Activated gamma-delta T cell treated with Interleukin-2 at 50 U/mL for 16 hours (primary cell): ENCODE data around the gene WDR45.

ENCODE experiments used
- DNase-seq: peaks from one replicate; pipeline ENCODE4 v3.0.0-alpha.2; 2020

WDR45 gene

GRCh38 chrX:49073601-49074575, 5.8 kb downstream of the WDR45 start, which contains the start of gene PRAF2:
Gene PRAF2 (minus strand): TSS chrX:49074002. CDS start chrX:49073987, 15 bp downstream.
- DNase-seq, result peak; percentile 87

DNA sequence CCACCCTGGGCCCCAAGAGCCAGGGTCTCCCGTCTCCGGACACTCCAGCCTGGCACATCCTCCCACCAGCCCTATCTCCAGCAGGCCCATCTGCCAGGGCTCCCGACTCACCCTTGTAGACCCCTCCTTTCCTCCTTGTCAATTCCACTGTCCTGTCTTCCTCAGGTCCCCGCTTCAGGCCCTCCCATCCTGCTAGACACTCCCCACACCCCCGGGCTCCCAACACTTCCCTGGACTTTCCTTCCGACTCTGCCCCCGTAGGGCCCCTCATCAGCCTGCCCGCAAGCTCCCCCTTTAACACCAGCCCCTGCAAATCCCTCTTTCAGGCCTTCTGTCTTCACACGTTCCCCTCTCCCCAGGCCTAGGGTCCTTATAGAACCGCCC, 7.0 kb downstream of the WDR45 start:
- DNase-seq, result no peak

DNA sequence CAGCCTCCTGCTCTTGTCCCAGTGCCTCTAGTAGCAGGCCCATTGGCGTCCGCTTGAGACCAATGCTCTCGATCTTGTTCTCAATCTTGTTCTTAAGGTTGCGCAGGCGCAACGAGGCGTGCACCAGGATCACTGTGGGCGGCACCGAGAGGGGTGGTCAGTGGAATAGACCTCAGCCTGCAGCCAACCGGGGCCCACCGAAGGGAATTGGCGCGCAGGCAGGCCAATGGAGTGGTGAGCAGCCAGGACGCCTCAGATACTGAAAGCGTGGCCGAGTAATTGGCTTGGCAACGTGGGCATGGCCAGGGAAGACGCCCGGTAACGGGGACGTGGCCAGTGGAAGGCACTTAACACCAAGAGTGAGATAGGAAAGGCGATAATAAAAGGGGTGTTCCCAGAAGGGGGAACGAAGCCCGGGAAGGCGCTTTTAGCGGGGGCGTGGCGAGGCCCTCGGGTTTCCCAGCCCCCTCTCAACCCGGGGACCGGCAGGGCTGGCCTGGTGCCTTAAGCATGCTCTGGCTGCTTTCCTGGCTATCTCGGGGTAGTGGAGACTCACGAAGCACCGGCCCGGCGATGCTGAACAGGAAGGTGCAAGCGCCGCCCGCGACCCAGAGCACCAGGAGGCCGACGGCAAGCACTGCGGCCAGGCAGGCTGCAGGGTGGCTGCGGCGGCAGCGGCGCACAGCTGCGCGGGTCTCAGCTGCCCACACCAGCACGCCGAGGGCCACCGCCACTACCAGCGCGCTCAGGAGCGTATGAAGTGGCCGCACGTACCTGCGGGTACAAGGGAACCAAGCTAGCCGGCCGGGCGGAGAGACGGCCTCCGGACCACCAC, 7.6 kb downstream of the WDR45 start:
- DNase-seq, result no peak

DNA sequence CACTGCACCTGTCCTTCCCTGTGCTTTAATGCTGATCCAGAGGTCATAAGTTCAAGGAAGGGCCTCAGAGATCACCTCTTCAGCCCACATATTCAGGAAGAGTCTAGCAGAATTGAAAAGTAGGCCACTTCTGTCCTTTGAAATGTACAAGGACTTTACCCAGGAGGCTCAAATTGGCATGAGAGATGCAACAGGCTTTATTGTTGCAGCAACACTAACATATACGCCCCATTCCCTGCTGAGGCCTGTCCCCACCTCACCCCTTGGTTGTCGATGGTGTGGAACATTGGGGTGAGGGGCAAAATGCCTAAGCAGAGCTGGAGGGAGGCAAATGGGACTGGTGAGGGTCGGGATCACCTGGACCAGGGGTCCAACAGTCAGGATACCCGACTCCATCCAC, 8.7 kb downstream of the WDR45 start:
- DNase-seq, result no peak

- DNase-seq, result no peak
Observed at GRCh38 chrX:49069038-49069437, 10.6 kb downstream of the WDR45 start.

DNA sequence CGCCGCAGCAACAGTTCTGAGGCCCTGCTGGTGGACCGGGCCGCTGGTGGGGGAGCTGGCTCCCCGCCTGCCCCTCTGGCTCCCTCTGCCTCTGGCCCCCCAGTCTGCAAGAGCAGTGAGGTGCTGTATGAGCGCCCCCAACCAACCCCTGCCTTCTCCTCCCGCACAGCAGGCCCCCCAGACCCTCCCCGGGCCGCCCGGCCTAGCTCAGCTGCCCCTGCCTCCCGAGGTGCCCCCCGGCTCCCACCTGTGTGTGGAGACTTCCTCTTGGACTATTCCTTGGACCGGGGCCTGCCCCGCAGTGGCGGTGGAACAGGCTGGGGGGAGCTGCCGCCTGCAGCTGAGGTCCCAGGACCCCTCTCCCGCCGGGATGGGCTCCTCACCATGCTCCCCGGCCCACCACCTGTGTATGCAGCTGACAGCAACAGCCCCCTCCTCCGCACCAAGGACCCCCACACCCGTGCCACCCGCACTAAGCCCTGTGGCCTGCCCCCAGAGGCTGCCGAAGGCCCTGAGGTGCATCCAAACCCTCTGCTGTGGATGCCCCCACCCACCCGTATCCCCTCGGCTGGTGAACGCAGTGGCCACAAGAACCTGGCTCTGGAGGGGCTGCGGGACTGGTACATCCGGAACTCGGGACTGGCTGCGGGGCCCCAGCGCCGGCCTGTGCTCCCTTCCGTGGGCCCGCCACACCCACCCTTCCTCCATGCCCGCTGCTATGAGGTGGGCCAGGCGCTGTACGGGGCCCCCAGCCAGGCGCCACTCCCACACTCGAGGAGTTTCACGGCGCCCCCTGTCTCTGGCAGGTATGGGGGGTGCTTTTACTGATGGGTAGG, 12.2 kb downstream of the WDR45 start:
- no peak for DNase-seq

DNA sequence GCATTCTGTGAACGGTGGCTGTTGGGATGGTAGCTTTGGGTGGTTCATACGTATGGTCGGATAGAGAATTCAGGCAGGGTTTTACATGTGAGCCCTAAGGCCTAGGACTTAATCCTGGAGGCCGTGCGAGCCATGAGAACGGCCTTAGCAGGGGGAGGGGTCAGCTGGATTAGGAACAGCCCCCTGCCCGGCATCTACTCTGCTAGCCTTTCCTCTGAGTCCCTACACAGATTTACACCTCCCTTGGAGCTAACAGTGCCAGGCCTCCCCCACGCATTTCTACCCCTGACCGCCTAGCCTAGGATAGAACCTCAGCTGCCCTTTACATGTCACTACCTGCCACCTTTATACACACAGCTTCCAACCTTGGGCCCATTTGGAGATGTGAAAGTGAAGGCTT, 13.0 kb downstream of the WDR45 start:
- no peak for DNase-seq

DNA sequence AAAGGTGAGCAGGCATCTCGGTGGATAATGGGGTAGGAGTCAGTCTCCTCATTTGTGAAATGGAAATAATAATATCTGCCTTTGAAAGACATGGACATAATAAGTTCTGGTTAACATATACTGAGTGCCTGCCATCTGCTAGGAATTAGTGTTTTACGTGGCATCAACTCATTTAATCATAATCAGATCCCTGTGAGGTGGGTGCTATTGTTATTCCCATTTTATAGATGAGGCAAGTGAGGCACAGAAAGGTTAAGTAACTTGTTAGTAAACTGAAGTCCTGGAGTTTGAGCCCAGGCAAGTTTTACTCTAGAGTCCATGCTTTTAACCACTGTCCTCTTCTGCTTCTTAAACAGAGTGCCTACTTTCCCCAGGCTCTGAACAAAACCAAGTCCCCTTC, 13.4 kb downstream of the WDR45 start:
- DNase-seq, result no peak

- DNase-seq, result no peak
Observed at GRCh38 chrX:49064735-49065134, 15.0 kb downstream of the WDR45 start.

DNA sequence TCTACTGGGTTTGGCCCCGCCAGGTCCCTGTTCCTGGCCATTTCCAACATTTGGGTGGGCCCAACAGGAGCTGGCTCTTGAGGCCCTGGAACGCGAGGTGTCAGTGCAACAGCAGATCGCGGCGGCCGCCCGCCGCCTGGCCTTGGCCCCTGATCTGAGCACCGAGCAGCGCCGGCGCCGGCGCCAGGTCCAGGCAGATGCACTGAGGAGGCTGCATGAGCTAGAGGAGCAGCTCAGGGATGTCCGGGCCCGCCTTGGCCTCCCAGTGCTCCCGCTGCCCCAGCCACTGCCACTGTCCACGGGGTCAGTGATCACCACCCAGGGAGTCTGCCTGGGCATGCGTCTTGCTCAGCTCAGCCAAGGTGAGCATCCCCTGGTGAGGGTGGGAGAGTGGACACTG, 15.4 kb downstream of the WDR45 start:
- no peak for DNase-seq

DNA sequence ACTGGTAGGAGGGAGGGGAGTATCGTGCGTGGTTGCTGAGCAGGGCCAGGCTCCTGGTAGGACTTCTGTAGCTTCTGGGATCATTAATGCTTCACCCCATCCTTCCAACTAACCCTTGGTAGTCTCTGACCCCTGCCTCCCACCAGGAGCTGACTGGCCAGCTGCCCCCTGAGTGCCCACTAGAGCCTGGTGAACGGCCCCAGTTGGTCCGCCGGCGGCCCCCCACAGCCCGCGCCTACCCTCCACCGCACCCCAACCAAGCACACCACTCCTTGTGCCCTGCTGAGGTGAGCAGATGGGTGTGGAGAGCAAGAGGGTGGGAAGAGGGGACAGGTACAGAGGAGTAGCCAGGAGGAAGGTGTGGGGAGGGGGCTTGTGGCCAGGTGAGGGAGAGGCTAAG, 16.0 kb downstream of the WDR45 start:
- no peak for DNase-seq

GRCh38 chrX:49061916-49062315, 17.8 kb downstream of the WDR45 start:
- no peak for DNase-seq

GRCh38 chrX:49061490-49061889, 18.2 kb downstream of the WDR45 start:
- no peak for DNase-seq

GRCh38 chrX:49060914-49061313, 18.8 kb downstream of the WDR45 start:
- no peak for DNase-seq

DNA sequence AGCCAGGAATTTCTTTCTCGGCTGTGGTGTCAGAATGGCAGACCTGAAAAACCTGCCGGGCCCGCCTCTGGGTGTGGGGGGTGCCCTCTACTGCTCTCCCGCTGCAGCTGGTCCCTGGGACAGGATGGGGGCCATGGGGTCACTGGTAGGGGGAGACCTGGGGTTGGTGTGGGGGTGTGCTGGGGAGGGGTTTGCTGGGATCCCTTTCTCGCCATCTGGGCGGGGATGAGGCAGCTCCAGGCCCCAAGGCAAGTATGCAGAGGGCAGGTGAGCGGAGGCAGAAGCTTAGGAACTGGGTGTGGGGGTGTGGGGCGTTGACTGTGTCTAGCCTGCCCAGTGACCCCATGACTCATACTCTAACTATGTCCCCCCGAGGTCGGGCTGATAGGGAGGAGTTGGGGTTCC, 20.0 kb downstream of the WDR45 start:
- DNase-seq, result no peak

DNA sequence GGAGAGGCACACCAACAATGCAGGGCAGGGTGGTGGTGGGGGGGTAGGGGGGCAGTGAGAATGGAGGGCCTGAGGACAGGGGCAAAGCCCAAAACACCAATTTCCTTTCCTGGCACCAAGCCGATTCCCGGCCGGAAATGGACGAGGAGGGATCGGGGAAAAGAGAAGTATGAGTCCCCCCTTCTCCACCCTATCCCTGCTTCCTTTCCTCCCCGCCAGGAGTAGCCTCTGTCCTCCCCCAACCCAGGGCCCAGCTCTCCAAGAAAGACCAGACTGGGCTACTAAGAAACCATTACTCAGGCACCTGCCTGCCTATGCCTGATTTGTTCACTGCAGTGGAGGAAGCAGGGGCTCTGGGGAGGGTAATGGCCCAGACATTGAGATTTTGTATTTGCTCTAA, 20.5 kb downstream of the WDR45 start:
- DNase-seq, result no peak

GRCh38 chrX:49058794-49059193, 20.9 kb downstream of the WDR45 start, which contains the start of gene CCDC120:
Gene CCDC120 (plus strand): TSS chrX:49058999. CDS start chrX:49062042, 3,043 bp downstream.
- no peak for DNase-seq

GRCh38 chrX:49054073-49054762, 25.5 kb downstream of the WDR45 start:
- DNase-seq, result no peak

DNA sequence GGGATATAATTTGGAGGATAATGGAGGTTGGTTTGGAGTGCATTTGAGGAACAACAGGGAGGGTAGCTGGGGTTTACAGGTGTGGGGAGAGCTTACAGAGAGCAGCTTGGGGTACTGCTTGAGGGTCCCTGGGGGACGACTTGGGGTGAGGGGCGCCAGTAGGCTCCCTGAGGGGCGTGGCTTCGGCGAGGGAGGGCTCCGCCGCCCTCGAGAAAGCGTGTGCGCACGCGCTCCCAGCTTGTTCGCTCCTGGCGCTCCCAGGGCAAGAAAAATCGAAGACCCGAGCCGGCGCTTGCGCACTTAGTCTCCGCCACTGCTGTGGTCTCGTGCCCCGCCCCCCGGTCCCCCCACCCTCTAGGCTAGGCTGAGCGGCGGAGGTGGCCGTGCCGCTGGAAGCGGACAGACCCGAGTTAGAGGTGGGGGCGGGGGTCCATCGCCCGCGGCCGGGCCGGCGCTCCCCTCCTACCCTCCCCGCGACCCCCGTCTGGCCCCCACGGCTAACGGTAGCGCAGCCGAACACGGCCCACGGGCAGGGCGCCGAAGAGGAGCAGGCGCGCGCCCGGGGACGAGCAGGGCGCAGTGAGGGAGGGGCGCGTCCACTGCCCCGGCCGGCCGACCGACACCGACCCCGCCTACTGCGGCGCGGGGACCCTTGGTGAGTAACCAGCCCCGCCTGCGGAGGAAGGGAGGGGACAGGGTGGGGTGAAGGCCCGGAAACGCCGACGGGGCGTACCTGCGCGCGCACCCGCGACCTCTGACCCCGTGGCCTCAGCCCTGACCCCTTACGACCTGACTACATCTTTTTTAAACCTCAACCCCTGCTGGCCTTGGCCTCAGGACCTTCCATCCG, 26.2 kb downstream of the WDR45 start:
- peak; percentile 54 for DNase-seq

DNA sequence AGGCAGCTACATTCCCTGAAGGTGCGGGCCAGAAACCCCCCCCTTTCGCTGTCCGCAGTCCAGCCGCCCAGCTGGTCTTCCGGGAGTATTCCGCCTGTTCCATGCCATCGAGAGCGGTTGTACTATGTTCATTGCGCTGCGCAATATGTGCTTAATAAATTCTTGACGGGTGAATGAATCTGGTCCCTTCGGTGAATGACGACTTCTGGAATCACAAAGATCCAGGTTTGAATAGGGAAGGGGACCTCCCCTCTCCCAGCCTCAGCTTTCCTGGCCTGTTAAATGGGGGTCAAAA, 35.8 kb downstream of the WDR45 start:
- DNase-seq, result no peak

GRCh38 chrX:49043220-49043986, 36.3 kb downstream of the WDR45 start, which contains the start of gene TFE3:
Gene TFE3 (minus strand): TSS chrX:49043357. CDS start chrX:49043226, 131 bp downstream.
- DNase-seq, result peak; percentile 93
